Measurements from ENCODE around the gene MYO1E. TPM values are rescaled to one million over a fixed set of nuclear protein-coding genes. Genes with fewer than 3 reads are reported as not detected.
A peak's percentile ranks its signal among the peaks of the same experiment; 100 is the strongest.
"Not testable (repeated sequence)": the region's sequence is repeated elsewhere in the genome, so short reads cannot be mapped to it uniquely, and the experiment has no call there.

The MYO1E gene
- total RNA-seq, 4 donors from 2014 or later: 131 to 388 (median 345) TPM

- no peak for DNase-seq
- in situ Hi-C loops (cut with MboI; ENCODE audit: low pct_ligation_motif_present in 1 of 4, low pct_unique_long_range_greater_than_20kb in 1 of 4, low sequenced_read_pairs in 3 of 4) (no loop called here), intact Hi-C loops (cut with DNase I; ENCODE audit: low total_unique reads) (no loop called here)
- Histone ChIP-seq H3K36me3 (peaks cover 0 to 26% (median 11%) of the 10 kb centered on the region in 4 donors), H3K27ac (no peak overlapping the region), H3K4me3 (no peak overlapping the region), H3K9me3 (no peaks in the 10 kb centered on the region), H3K4me1 (no peaks in the 10 kb centered on the region), H3K27me3 (no peaks in the 10 kb centered on the region)
- TF ChIP-seq POLR2A (IDR thresholded peaks at IDR 0.05) (no peak), EP300 (IDR thresholded peaks at IDR 0.05; ENCODE audit: low read depth) (no peak)
- WGBS, 2 donors (ENCODE audit: low coverage in 1 of 2): 80 to 90% methylated on average over 2 of the region's 2 CpGs
Observed at GRCh38 chr15:59148153-59148833, 224.4 kb downstream of the MYO1E start.

GRCh38 chr15:59147666-59148065 lies 225.0 kb downstream of the MYO1E start:
- intact Hi-C loops (cut with DNase I; ENCODE audit: low total_unique reads) (no loop called here), in situ Hi-C loops (cut with MboI; ENCODE audit: low pct_ligation_motif_present in 1 of 4, low pct_unique_long_range_greater_than_20kb in 1 of 4, low sequenced_read_pairs in 3 of 4) (no loop called here)
- Histone ChIP-seq H3K9me3 (no peaks in the 10 kb centered on the region), H3K4me1 (no peaks in the 10 kb centered on the region), H3K36me3 (peaks cover 0 to 19% (median 8%) of the 10 kb centered on the region in 4 donors), H3K27ac (no peak overlapping the region), H3K27me3 (no peaks in the 10 kb centered on the region), H3K4me3 (no peak overlapping the region)
- DNase-seq: no peak
- WGBS, 2 donors (ENCODE audit: low coverage in 1 of 2): 90 to 96% methylated on average over 4 to 5 of the region's 5 CpGs
- TF ChIP-seq EP300 (IDR thresholded peaks at IDR 0.05; ENCODE audit: low read depth): no peak
- no peak for TF ChIP-seq CTCF (IDR thresholded peaks at IDR 0.05)
- no peak for TF ChIP-seq POLR2A (IDR thresholded peaks at IDR 0.05)
- no peak for TF ChIP-seq POLR2AphosphoS5 (IDR thresholded peaks at IDR 0.05)

GRCh38 chr15:59144594-59144993 lies 228.1 kb downstream of the MYO1E start:
- 80 to 84% methylated on average over 1 to 10 of the region's 10 CpGs for WGBS, 2 donors (ENCODE audit: low coverage in 1 of 2)
- intact Hi-C loops (cut with DNase I; ENCODE audit: low total_unique reads): not testable (repeated sequence)

GRCh38 chr15:59143281-59143680 lies 229.4 kb downstream of the MYO1E start:
- H3K27me3 ChIP-seq: no peaks in the 10 kb centered on the region
- intact Hi-C loops (cut with DNase I; ENCODE audit: low total_unique reads): no loop called here
- WGBS, 2 donors (ENCODE audit: low coverage in 1 of 2): 95% methylated on average over 5 of the region's 5 CpGs; no CpG with 5 or more reads in 1 of the 2 donors
- H3K4me3 ChIP-seq: no peak overlapping the region
- no peak for DNase-seq
- TF ChIP-seq CTCF (IDR thresholded peaks at IDR 0.05) (no peak), POLR2AphosphoS5 (IDR thresholded peaks at IDR 0.05) (no peak), POLR2A (IDR thresholded peaks at IDR 0.05) (no peak), EP300 (IDR thresholded peaks at IDR 0.05; ENCODE audit: low read depth) (no peak)
- in situ Hi-C loops (cut with MboI; ENCODE audit: low pct_ligation_motif_present in 1 of 4, low pct_unique_long_range_greater_than_20kb in 1 of 4, low sequenced_read_pairs in 3 of 4): no loop called here
- no peaks in the 10 kb centered on the region for H3K9me3 ChIP-seq
- H3K27ac ChIP-seq: no peak overlapping the region
- H3K36me3 ChIP-seq: peaks cover 0 to 9% (median 3%) of the 10 kb centered on the region in 4 donors
- H3K4me1 ChIP-seq: peaks cover 0 to 8% (median 2%) of the 10 kb centered on the region in 4 donors

More at GRCh38 chr15:59144594-59144993, 228.1 kb downstream of the MYO1E start:
- DNase-seq; H3K27me3 ChIP-seq; in situ Hi-C loops (cut with MboI; ENCODE audit: low pct_ligation_motif_present in 1 of 4, low pct_unique_long_range_greater_than_20kb in 1 of 4, low sequenced_read_pairs in 3 of 4); H3K9me3 ChIP-seq; H3K4me1 ChIP-seq; H3K4me3 ChIP-seq; H3K36me3 ChIP-seq; H3K27ac ChIP-seq: not testable (repeated sequence)

GRCh38 chr15:59140422-59141226 lies 232.0 kb downstream of the MYO1E start:
- 82 to 96% methylated on average over 3 to 9 of the region's 9 CpGs for WGBS, 2 donors (ENCODE audit: low coverage in 1 of 2)
- in situ Hi-C loops (cut with MboI; ENCODE audit: low pct_ligation_motif_present in 1 of 4, low pct_unique_long_range_greater_than_20kb in 1 of 4, low sequenced_read_pairs in 3 of 4) (no loop called here), intact Hi-C loops (cut with DNase I; ENCODE audit: low total_unique reads) (no loop called here)
- Histone ChIP-seq H3K9me3 (no peaks in the 10 kb centered on the region), H3K4me3 (no peak overlapping the region), H3K27ac (peak overlapping the region in 1 of 4 donors; percentile 46), H3K36me3 (peaks cover 0 to 12% (median 6%) of the 10 kb centered on the region in 4 donors), H3K27me3 (no peaks in the 10 kb centered on the region), H3K4me1 (peaks cover 0 to 8% (median 2%) of the 10 kb centered on the region in 4 donors)
- TF ChIP-seq POLR2A (IDR thresholded peaks at IDR 0.05) (no peak), POLR2AphosphoS5 (IDR thresholded peaks at IDR 0.05) (no peak), CTCF (IDR thresholded peaks at IDR 0.05) (no peak), EP300 (IDR thresholded peaks at IDR 0.05; ENCODE audit: low read depth) (no peak)
- DNase-seq: peak; percentile 45

All from transverse colon (tissue), 4 donors.